Activated CD8-positive, alpha-beta T cell treated with anti-CD3 and anti-CD28 coated beads, Interleukin-2, amount 10 ng/mL, durations not matched to agents 7 days and 5 days (primary cell): Measurements from ENCODE around the gene GRHL3. TPM values are rescaled to one million over a fixed set of nuclear protein-coding genes. Genes with fewer than 3 reads are reported as not detected.
"Not testable (repeated sequence)": the region's sequence is repeated elsewhere in the genome, so short reads cannot be mapped to it uniquely, and the experiment has no call there.

Experiments
- ATAC-seq: fragments of 150-1000 bp; cut with Tn5 transposase; one replicate; pipeline ENCODE4 v1.10.0; 2021; ENCODE audit warnings: moderate library complexity
- CTCF ChIA-PET: fragments of 350-600 bp; sonication (Branson Sonifier 250); formaldehyde crosslinking; loops from one replicate; lab custom pipeline; 2021; ENCODE audit warnings: antibody characterized with exemption; lab: Charles Lee
- POLR2A ChIA-PET: fragments of 350-600 bp; sonication (Branson Sonifier 250); formaldehyde crosslinking; loops from one replicate; lab custom pipeline; 2021; ENCODE audit warnings: antibody characterized with exemption; lab: Charles Lee
- DNase-seq: peaks from one replicate; pipeline ENCODE4 v3.0.0-alpha.2; 2020
- H3K27ac Mint-ChIP-seq: one replicate; pipeline ENCODE4 v1.8.0; 2021; ENCODE audit warnings: mild to moderate bottlenecking, mixed read lengths
- H3K27me3 Mint-ChIP-seq: one replicate; pipeline ENCODE4 v1.8.0; 2021; ENCODE audit warnings: low read depth, mixed read lengths
- H3K36me3 Mint-ChIP-seq: one replicate; pipeline ENCODE4 v1.8.0; 2021; ENCODE audit warnings: low read depth, mixed read lengths
- H3K4me1 Mint-ChIP-seq: one replicate; pipeline ENCODE4 v1.8.0; 2021; ENCODE audit warnings: low read depth, mixed read lengths
- H3K4me3 Mint-ChIP-seq: one replicate; pipeline ENCODE4 v1.8.0; 2021; ENCODE audit warnings: mild to moderate bottlenecking, mixed read lengths
- H3K9me3 Mint-ChIP-seq: one replicate; pipeline ENCODE4 v1.8.0; 2022; ENCODE audit warnings: mixed read lengths; ENCODE audit not compliant: insufficient read depth
- total RNA-seq, 2 experiments: library from RNA; stranded (reverse); gene quantifications; one replicate each; pipeline ENCODE4 v1.2.3, GENCODE V29; 2021

GRHL3 gene
- total RNA-seq, 2 experiments from 2014 or later = not detected

GRCh38 chr1:24283326-24284155 lies 35.6 kb upstream of the GRHL3 start:
- Mint-ChIP-seq H3K9me3 (no peaks in the 10 kb centered on the region), H3K27me3 (peaks cover 13% of the 10 kb centered on the region), H3K4me3 (no peak overlapping the region), H3K4me1 (no peaks in the 10 kb centered on the region), H3K27ac (no peak overlapping the region), H3K36me3 (no peaks in the 10 kb centered on the region)
- ATAC-seq = no peak
- CTCF ChIA-PET = no interaction called here
- DNase-seq = no peak
- POLR2A ChIA-PET = no interaction called here

GRCh38 chr1:24284156-24284471 lies 35.0 kb upstream of the GRHL3 start:
- CTCF ChIA-PET = no interaction called here
- no peak overlapping the region for H3K27ac Mint-ChIP-seq

GRCh38 chr1:24285231-24285630 lies 33.9 kb upstream of the GRHL3 start:
- DNase-seq (no peak), ATAC-seq (no peak)
- peaks cover 12% of the 10 kb centered on the region for H3K27me3 Mint-ChIP-seq
- H3K27ac Mint-ChIP-seq = no peak overlapping the region
- H3K36me3 Mint-ChIP-seq = no peaks in the 10 kb centered on the region
- H3K4me1 Mint-ChIP-seq = no peaks in the 10 kb centered on the region
- ChIA-PET CTCF (no interaction called here), POLR2A (no interaction called here)
- no peak overlapping the region for H3K4me3 Mint-ChIP-seq
- no peaks in the 10 kb centered on the region for H3K9me3 Mint-ChIP-seq

More at GRCh38 chr1:24284156-24284471, 35.0 kb upstream of the GRHL3 start:
- DNase-seq (no peak), ATAC-seq (no peak)
- Mint-ChIP-seq H3K36me3 (no peaks in the 10 kb centered on the region), H3K27me3 (peaks cover 13% of the 10 kb centered on the region), H3K9me3 (no peaks in the 10 kb centered on the region), H3K4me3 (no peak overlapping the region), H3K4me1 (no peaks in the 10 kb centered on the region)
- POLR2A ChIA-PET = no interaction called here

- no peak for DNase-seq
- ChIA-PET CTCF (no interaction called here), POLR2A (no interaction called here)
- H3K4me3 Mint-ChIP-seq = no peak overlapping the region
- peaks cover 11% of the 10 kb centered on the region for H3K27me3 Mint-ChIP-seq
- no peaks in the 10 kb centered on the region for H3K9me3 Mint-ChIP-seq
- H3K4me1 Mint-ChIP-seq = no peaks in the 10 kb centered on the region
- ATAC-seq = no peak
- no peak overlapping the region for H3K27ac Mint-ChIP-seq
- no peaks in the 10 kb centered on the region for H3K36me3 Mint-ChIP-seq
These were observed 32.7 kb upstream of the GRHL3 start for GRCh38 chr1:24286246-24287010.

- ATAC-seq, POLR2A ChIA-PET, DNase-seq, H3K4me3 Mint-ChIP-seq, H3K27ac Mint-ChIP-seq, H3K36me3 Mint-ChIP-seq, H3K4me1 Mint-ChIP-seq, H3K9me3 Mint-ChIP-seq: not testable (repeated sequence)
- CTCF ChIA-PET = interaction anchor here (1.0 to 1.9 kb wide), 3 partner anchors 39 to 103 kb away, joined by 3 to 4 read pairs (median 4); no protein-coding TSS in a partner anchor
- H3K27me3 Mint-ChIP-seq = peaks cover 15% of the 10 kb centered on the region
These were observed 31.4 kb upstream of the GRHL3 start for GRCh38 chr1:24287779-24288178.

GRCh38 chr1:24288479-24288878 lies 30.7 kb upstream of the GRHL3 start:
- Mint-ChIP-seq H3K27ac (no peak overlapping the region), H3K4me3 (no peak overlapping the region), H3K9me3 (no peaks in the 10 kb centered on the region), H3K36me3 (no peaks in the 10 kb centered on the region), H3K4me1 (no peaks in the 10 kb centered on the region), H3K27me3 (peaks cover 15% of the 10 kb centered on the region)
- CTCF ChIA-PET = interaction anchor here (0.9 to 1.9 kb wide), 4 partner anchors 40 to 103 kb away, joined by 3 to 4 read pairs (median 4); no protein-coding TSS in a partner anchor
- DNase-seq (no peak), ATAC-seq (no peak)
- POLR2A ChIA-PET = no interaction called here

- H3K4me3 Mint-ChIP-seq = no peak overlapping the region
- H3K27ac Mint-ChIP-seq = no peak overlapping the region
- CTCF ChIA-PET = interaction anchor here (1.0 kb wide), 1 partner anchor 102 kb away, joined by 3 read pairs; no protein-coding TSS in a partner anchor
- H3K9me3 Mint-ChIP-seq = no peaks in the 10 kb centered on the region
- POLR2A ChIA-PET = no interaction called here
- DNase-seq (no peak), ATAC-seq (no peak)
- H3K4me1 Mint-ChIP-seq = no peaks in the 10 kb centered on the region
- H3K27me3 Mint-ChIP-seq = peaks cover 23% of the 10 kb centered on the region
- no peaks in the 10 kb centered on the region for H3K36me3 Mint-ChIP-seq
These were observed 29.1 kb upstream of the GRHL3 start for GRCh38 chr1:24289937-24290595.

GRCh38 chr1:24290933-24291487 lies 28.1 kb upstream of the GRHL3 start:
- H3K27me3 Mint-ChIP-seq = peaks cover 25% of the 10 kb centered on the region
- DNase-seq (no peak), ATAC-seq (no peak)
- no peak overlapping the region for H3K27ac Mint-ChIP-seq
- H3K9me3 Mint-ChIP-seq = no peaks in the 10 kb centered on the region
- no peak overlapping the region for H3K4me3 Mint-ChIP-seq
- no peaks in the 10 kb centered on the region for H3K36me3 Mint-ChIP-seq
- ChIA-PET POLR2A (no interaction called here), CTCF (interaction anchor here (1.2 kb wide), 1 partner anchor 100 kb away, joined by 4 read pairs; no protein-coding TSS in a partner anchor)
- H3K4me1 Mint-ChIP-seq = no peaks in the 10 kb centered on the region

GRCh38 chr1:24292103-24292502 lies 27.1 kb upstream of the GRHL3 start:
- POLR2A ChIA-PET = no interaction called here
- no peak for ATAC-seq

GRCh38 chr1:24292887-24293286 lies 26.3 kb upstream of the GRHL3 start:
- Mint-ChIP-seq H3K36me3 (no peaks in the 10 kb centered on the region), H3K9me3 (no peaks in the 10 kb centered on the region), H3K4me3 (no peak overlapping the region), H3K27me3 (peaks cover 27% of the 10 kb centered on the region), H3K4me1 (no peaks in the 10 kb centered on the region), H3K27ac (no peak overlapping the region)
- ATAC-seq (no peak), DNase-seq (no peak)
- POLR2A ChIA-PET = no interaction called here
- CTCF ChIA-PET = no interaction called here

More at GRCh38 chr1:24292103-24292502, 27.1 kb upstream of the GRHL3 start:
- Mint-ChIP-seq H3K4me3 (no peak overlapping the region), H3K36me3 (no peaks in the 10 kb centered on the region), H3K27me3 (peaks cover 24% of the 10 kb centered on the region), H3K9me3 (no peaks in the 10 kb centered on the region), H3K4me1 (no peaks in the 10 kb centered on the region), H3K27ac (no peak overlapping the region)
- DNase-seq = no peak
- CTCF ChIA-PET = interaction anchor here (1.2 kb wide), 1 partner anchor 99 kb away, joined by 4 read pairs; no protein-coding TSS in a partner anchor

- Mint-ChIP-seq H3K9me3 (no peaks in the 10 kb centered on the region), H3K36me3 (no peaks in the 10 kb centered on the region), H3K27ac (no peak overlapping the region), H3K4me1 (no peaks in the 10 kb centered on the region), H3K27me3 (peaks cover 26% of the 10 kb centered on the region), H3K4me3 (no peak overlapping the region)
- CTCF ChIA-PET = no interaction called here
- ATAC-seq (no peak), DNase-seq (no peak)
- POLR2A ChIA-PET = no interaction called here
These were observed 25.5 kb upstream of the GRHL3 start for GRCh38 chr1:24293392-24294227.
